HG03342 (cell line): ENCODE measurements around the gene SLC27A4.
"Not testable (repeated sequence)": the region's sequence is repeated elsewhere in the genome, so short reads cannot be mapped to it uniquely, and the experiment has no call there.

Experiments
- ATAC-seq: cut with Tn5 transposase; IDR thresholded peaks from one replicate; pipeline ENCODE4 v1.9.1; 2021; ENCODE audit warnings: mild to moderate bottlenecking, moderate library complexity; ENCODE audit not compliant: unreplicated experiment

SLC27A4 gene

DNA sequence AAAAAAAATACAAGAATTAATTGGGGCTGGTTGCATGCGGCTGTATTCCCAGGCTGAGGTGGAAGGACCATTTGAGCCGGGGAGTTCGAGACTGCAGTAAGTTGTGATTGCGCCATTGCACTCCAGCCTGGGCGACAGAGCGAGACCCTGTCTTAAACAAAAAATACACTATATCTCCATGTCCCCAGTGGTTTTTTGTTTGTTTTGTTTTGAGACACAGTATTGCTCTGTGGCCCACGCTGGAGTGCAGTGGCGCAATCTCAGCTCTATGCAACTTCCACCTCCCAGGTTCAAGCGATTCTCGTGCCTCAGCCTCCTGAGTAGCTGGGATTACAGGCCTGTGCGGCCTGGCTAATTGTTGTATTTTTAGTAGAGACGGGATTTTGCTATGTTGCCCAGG is 16.5 kb upstream of the SLC27A4 start:
- ATAC-seq, result no peak

GRCh38 chr9:128324401-128324800 is 15.9 kb upstream of the SLC27A4 start:
- no peak for ATAC-seq

DNA sequence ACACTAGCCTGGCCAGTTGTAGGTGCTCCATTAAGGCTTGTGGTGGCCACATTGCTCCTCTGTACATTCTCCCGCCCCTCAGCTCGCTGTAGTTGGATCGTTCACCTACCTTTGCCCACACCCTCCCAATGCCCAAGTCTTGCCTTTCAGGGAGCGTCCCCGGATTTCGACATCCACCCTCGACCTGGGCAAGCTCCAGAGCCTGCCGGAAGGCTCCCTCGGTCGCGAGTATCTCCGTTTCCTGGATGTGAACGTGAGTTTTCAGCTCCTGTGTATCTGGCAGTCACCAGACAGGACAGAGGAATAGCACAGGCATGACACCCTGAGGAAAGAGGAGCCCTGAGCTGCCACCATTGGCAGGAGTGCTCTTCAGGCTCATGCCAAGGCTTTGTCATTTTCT is 14.7 kb upstream of the SLC27A4 start:
- no peak for ATAC-seq

- ATAC-seq, result no peak
Observed at GRCh38 chr9:128333451-128333869, 6.9 kb upstream of the SLC27A4 start.

DNA sequence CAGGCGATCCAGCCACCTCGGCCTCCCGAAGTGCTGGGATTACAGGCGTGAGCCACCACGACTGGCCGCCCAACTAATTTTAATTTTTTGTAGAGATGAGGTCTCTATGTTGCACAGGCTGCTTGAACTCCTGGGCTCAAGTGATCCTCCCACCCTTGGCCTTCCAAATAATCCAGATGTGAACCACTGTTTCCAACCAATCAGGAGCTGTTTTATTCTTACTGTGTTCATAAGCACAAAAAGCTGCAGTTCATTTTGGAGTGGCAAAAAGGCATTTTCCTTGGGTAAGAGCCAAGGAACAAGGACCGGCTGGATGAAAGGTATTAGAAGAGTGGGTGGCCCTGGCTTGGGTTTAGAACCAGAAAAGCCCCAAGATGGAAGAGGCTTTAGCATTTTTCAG is 5.2 kb upstream of the SLC27A4 start:
- ATAC-seq, result no peak

DNA sequence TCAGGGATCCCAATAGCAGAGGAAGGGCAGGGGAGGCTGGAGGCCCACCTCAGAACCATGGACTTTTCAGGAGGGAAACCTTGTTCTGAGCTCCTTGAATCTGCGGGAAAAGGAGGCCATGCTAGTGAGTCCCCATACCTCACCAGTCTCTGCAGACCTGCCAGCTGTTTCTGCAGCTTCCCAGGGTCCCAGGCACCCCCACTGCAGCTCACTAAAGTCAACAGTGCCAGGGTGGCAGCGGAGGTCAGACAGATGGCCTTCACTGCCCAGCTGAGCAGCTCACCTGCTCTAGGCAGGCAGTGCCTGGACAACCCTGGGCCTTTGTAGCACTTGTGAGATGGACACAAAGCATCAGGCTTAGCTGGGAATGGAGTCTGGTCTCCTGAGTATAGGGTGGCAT is 4.4 kb upstream of the SLC27A4 start:
- no peak for ATAC-seq

DNA sequence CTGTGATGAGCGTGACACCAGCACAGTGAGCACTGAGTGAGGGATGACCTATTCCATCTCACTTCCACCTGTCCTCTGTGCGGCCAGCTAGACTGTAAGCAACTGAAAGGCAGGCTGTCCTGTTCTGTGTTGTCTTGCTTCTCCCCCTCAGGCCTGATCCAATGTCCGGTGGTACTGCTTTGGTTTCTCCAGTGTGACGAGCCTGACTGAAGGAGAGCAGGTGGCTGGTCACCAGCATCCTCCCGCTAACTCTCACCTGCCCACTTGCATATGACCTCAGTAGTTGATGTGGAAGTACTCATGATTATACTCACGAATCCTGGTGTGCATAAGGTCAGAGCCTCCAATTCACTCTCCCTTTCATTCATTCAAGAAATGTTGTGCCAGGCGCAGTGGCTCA is 2.4 kb upstream of the SLC27A4 start:
- ATAC-seq, result no peak

DNA sequence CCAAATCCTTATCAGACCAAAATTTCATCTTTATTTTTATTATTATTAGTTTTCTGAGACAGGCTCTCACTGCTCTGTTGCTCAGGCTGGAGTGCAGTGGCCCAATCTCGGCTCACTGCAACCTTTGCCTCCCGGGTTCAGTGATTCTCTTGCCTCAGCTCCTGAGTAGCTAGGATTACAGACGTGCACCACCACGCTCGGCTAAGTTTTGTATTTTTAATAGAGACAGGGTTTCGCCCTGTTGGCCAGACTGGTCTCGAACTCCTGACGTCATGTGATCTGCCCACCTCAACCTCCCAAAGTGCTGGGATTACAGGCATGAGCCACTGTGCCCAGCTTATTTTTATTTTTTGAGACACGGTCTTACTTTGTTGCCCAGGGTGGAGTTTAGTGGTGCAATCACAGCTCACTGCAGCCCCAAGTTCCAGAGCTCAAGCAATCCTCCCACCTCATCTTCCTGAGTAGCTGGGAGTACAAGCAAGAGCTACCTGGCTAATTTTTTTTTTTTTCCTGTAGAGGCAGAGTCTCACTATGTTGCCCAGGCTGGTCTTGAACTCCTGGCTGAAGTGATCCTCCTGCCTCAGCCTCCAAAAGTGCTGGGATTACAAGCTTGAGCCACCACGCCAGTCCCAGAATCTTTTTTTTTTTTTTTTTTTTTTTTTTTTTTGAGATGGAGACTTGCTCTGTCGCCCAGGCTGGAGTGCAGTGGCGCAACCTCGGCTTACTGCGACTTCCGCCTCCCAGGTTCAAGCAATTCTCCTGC is 1.3 kb upstream of the SLC27A4 start:
- ATAC-seq, result not testable (repeated sequence)

GRCh38 chr9:128340691-128341434 is 536 bp downstream of the SLC27A4 start:
- peak; percentile 14 for ATAC-seq

DNA sequence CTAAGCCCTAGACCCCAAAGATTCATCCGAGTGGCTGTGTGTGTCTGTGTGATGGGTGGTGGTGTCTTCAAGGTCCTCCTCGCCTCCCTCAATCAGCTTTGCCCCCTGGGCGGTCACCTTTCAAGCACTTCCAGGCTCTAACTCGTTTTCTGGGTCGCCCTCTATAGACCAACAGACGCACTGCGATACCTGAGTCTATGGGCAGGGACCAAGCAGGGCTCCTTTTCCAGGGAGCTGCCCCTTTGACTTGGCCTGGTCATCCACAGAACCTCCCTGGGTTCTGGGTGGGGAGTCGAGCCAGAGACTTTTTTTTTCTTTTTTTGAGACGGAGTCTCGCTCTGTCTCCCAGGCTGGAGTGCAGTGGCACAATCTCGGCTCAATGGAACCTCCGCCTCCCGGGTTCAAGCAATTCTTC is 1.1 kb downstream of the SLC27A4 start:
- no peak for ATAC-seq

DNA sequence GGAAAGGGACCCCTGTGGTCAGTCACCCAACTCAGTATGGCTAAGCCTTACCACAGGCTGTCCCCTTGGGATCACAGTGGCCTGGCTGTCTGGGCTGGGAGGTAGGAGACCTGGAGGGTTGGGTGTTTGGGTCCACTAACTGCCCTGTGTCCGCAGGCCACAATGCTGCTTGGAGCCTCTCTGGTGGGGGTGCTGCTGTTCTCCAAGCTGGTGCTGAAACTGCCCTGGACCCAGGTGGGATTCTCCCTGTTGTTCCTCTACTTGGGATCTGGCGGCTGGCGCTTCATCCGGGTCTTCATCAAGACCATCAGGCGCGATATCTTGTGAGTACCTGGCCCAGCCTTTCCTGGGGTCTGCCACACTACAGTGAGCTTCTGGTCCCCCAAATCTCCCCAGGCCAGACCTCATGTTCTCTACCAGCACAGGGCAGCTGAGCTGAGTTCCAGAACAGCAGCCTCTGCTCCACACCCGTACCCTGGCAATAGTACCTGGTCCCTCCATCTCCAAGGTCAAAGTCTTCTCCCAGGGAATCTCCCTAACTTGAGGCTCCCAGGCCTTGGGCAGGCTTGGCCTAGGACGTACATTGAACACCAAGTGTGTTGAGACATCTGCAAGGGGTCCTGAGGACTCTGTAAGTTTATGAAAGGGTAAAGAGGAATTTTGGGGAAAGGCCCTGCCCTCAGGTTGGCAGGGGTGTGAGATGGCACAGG is 2.8 kb downstream of the SLC27A4 start:
- no peak for ATAC-seq

GRCh38 chr9:128343855-128344254 is 3.5 kb downstream of the SLC27A4 start:
- ATAC-seq, result no peak

DNA sequence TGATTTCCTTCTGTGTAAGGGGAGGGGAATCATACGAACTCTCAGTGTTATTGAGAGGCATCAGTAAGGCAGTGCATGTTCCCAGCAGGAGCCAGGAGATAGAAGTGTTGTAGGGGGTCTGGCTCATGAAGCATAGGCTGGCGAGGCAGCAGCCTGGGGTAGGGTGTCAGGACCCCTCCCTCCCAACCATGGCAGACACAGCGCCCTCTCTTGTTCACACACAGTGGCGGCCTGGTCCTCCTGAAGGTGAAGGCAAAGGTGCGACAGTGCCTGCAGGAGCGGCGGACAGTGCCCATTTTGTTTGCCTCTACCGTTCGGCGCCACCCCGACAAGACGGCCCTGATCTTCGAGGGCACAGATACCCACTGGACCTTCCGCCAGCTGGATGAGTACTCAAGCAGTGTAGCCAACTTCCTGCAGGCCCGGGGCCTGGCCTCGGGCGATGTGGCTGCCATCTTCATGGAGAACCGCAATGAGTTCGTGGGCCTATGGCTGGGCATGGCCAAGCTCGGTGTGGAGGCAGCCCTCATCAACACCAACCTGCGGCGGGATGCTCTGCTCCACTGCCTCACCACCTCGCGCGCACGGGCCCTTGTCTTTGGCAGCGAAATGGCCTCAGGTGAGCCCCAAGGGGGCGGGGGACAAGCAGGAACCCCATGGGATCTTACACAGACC is 4.7 kb downstream of the SLC27A4 start:
- ATAC-seq, result no peak

DNA sequence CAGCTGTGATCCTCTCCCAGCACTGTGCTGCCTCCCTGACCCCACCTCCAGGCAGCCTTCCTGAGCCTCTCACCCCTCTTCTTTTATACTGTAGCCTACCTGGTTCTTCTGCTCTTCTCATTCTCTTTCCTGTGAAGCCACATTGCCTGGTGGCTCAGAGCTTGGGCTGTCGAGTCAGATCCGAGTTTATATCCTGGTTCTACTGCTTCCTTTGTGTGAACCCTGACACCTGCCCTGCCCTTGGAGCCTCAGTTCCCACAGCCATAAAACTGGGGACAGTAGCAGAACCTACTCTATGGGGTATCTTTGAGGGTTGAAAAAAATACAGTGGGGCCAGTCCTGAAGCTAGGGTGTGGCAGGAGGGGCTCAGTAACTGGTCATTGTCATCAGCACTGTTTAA is 8.8 kb downstream of the SLC27A4 start:
- ATAC-seq, result no peak

DNA sequence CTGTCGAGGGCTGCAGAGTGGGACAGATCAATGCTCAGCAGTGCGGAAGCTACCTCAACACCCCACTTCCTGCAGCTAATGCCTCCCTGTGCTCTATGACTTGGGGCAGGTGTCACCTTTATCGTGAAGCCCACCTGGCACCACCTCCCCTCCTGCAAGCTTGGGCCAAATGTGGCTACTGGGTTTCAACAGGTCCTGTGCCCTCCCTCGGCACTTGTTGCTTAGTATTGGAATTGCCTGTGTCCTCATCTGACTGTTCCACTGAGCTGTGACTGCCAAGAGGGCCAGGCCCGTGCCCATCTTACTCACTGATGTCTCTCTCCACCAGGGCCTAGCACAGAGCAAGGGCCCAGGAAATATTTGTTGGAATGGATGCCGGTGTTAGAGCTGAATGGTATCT is 9.4 kb downstream of the SLC27A4 start:
- ATAC-seq, result no peak

GRCh38 chr9:128355451-128355850 is 15.1 kb downstream of the SLC27A4 start:
- no peak for ATAC-seq

- no peak for ATAC-seq
Observed at GRCh38 chr9:128358090-128358489, 17.8 kb downstream of the SLC27A4 start.

- no peak for ATAC-seq
Observed at GRCh38 chr9:128358861-128359260, 18.5 kb downstream of the SLC27A4 start.

DNA sequence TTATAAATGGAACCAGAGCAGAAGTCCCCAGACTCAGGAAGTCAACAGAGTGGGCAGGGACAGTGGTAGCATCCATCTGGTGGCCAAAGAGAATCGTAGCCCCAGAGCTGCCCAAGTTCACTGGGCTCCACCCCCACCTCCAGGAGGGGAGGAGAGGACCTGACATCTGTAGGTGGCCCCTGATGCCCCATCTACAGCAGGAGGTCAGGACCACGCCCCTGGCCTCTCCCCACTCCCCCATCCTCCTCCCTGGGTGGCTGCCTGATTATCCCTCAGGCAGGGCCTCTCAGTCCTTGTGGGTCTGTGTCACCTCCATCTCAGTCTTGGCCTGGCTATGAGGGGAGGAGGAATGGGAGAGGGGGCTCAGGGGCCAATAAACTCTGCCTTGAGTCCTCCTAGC is 20.5 kb downstream of the SLC27A4 start:
- ATAC-seq, result no peak

DNA sequence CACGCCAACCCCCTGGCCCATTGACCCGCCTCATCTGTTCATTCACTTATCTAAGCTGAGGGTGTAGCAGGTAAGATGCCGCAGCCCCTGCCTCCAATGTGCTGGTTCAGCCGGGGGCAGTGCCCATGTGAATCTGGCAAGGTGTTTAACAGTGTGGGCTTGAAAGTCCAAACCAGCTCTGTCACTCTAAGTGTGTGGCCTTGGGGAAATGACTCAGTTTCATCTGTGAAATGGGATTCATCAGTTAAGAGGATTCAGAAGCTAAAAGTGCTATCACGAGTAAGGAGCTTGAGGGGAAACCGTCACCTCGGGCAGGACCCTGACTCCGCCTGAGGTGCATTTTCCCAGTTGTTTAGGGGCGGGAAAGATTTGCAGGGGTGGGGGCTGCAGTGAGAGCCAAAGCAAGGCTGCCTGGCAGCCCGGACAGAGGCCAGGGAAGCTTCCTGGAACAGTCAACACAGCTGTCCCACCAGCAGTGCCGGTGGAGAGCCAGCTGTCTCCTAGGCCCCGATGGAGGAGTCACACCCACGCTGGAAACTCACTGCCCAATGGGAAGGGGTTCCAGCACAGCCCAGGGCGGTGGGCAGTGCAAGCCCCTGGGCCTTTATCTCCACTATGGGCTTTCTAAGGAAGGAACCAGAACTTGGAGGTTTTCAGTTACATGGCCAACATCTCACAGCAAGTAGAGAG is 21.1 kb downstream of the SLC27A4 start:
- ATAC-seq, result no peak
